SK-N-SH treated with all-trans-retinoic acid at 6 μM for 48 hours (cell line): ENCODE results near the gene THADA.

Experiments
- ATAC-seq: fragments of 200-7000 bp; cut with Tn5 transposase; 3 replicates; pipeline ENCODE4 v1.9.1; 2020; ENCODE audit warnings: mild to moderate bottlenecking, moderate library complexity
- ARNTL ChIP-seq: fragments of 450-650 bp; formaldehyde crosslinking; IDR thresholded peaks from 2 replicates; pipeline ENCODE4 v1.5.0; 2020; ENCODE audit warnings: low read depth, mild to moderate bottlenecking, moderate library complexity, borderline replicate concordance
- BACH2 ChIP-seq: fragments of 250-450 bp; sonication (Bioruptor Pico); IDR thresholded peaks from 2 replicates; pipeline ENCODE4 v1.9.0; 2021; ENCODE audit warnings: mild to moderate bottlenecking, borderline replicate concordance
- CREB5 ChIP-seq: fragments of 250-450 bp; sonication (Bioruptor Pico); IDR thresholded peaks from 2 replicates; pipeline ENCODE4 v1.5.1; 2020; ENCODE audit warnings: low read depth, mild to moderate bottlenecking, moderate library complexity
- CSDC2 ChIP-seq: fragments of 250-450 bp; sonication (Bioruptor Pico); IDR thresholded peaks from 2 replicates; pipeline ENCODE4 v1.5.0; 2020; ENCODE audit warnings: mild to moderate bottlenecking, moderate library complexity
- CSRNP3 ChIP-seq: fragments of 250-450 bp; sonication (Bioruptor Pico); IDR thresholded peaks from 2 replicates; pipeline ENCODE4 v1.5.1; 2021; ENCODE audit warnings: mild to moderate bottlenecking, moderate library complexity
- ESRRG ChIP-seq: fragments of 250-450 bp; sonication (Bioruptor Pico); IDR thresholded peaks from 2 replicates; pipeline ENCODE4 v1.6.1; 2021; ENCODE audit warnings: mild to moderate bottlenecking
- GLIS3 ChIP-seq: fragments of 250-450 bp; sonication (Bioruptor Pico); IDR thresholded peaks from 2 replicates; pipeline ENCODE4 v1.5.0; 2020; ENCODE audit warnings: mild to moderate bottlenecking, moderate library complexity
- ISL1 ChIP-seq: fragments of 250-450 bp; sonication (Bioruptor Pico); IDR thresholded peaks from 2 replicates; pipeline ENCODE4 v2.1.2; 2022; ENCODE audit warnings: mild to moderate bottlenecking, moderate library complexity
- OSR1 ChIP-seq: fragments of 250-450 bp; sonication (Bioruptor Pico); IDR thresholded peaks from 2 replicates; pipeline ENCODE4 v1.8.0; 2022; ENCODE audit warnings: moderate library complexity, mild to moderate bottlenecking, inconsistent platforms
- PATZ1 ChIP-seq: fragments of 250-450 bp; sonication (Bioruptor Pico); IDR thresholded peaks from 2 replicates; pipeline ENCODE4 v1.8.0; 2020; ENCODE audit warnings: mild to moderate bottlenecking, moderate library complexity, borderline replicate concordance
- POU6F1 ChIP-seq: fragments of 250-450 bp; sonication (Bioruptor Pico); IDR thresholded peaks from 2 replicates; pipeline ENCODE4 v1.8.0; 2021; ENCODE audit warnings: low read depth, mild to moderate bottlenecking, moderate library complexity, borderline replicate concordance
- PPARA ChIP-seq: fragments of 250-450 bp; sonication (Bioruptor Pico); IDR thresholded peaks from 2 replicates; pipeline ENCODE4 v1.5.0; 2020; ENCODE audit warnings: mild to moderate bottlenecking, borderline replicate concordance
- RARB ChIP-seq: fragments of 250-450 bp; sonication (Bioruptor Pico); IDR thresholded peaks from 2 replicates; pipeline ENCODE4 v1.8.0; 2021; ENCODE audit warnings: mild to moderate bottlenecking, moderate library complexity
- SNAI2 ChIP-seq: fragments of 250-450 bp; sonication (Bioruptor Pico); IDR thresholded peaks from 2 replicates; pipeline ENCODE4 v1.5.0; 2020; ENCODE audit warnings: mild to moderate bottlenecking, moderate library complexity
- TCF4 ChIP-seq: fragments of 250-450 bp; sonication (Bioruptor Pico); IDR thresholded peaks from 2 replicates; pipeline ENCODE4 v1.8.0; 2021; ENCODE audit warnings: mild to moderate bottlenecking, moderate library complexity, borderline replicate concordance
- TOX ChIP-seq: fragments of 250-450 bp; sonication (Bioruptor Pico); IDR thresholded peaks from 2 replicates; pipeline ENCODE4 v1.8.0; 2021; ENCODE audit warnings: mild to moderate bottlenecking, moderate library complexity, borderline replicate concordance
- TSHZ2 ChIP-seq: fragments of 250-450 bp; sonication (Bioruptor Pico); IDR thresholded peaks from 2 replicates; pipeline ENCODE4 v1.5.0; 2020; ENCODE audit warnings: mild to moderate bottlenecking, moderate library complexity
- ZFP3 ChIP-seq: fragments of 250-450 bp; sonication (Bioruptor Pico); IDR thresholded peaks from 2 replicates; pipeline ENCODE4 v1.5.0; 2020; ENCODE audit warnings: mild to moderate bottlenecking, moderate library complexity
- ZNF565 ChIP-seq: fragments of 450-650 bp; formaldehyde crosslinking; conservative IDR thresholded peaks from 2 replicates; pipeline ENCODE4 v1.5.0; 2020; ENCODE audit warnings: low read depth, mild to moderate bottlenecking, moderate library complexity
- ZNF70 ChIP-seq: fragments of 450-650 bp; formaldehyde crosslinking; IDR thresholded peaks from 2 replicates; pipeline ENCODE4 v1.5.0; 2020; ENCODE audit warnings: mild to moderate bottlenecking, moderate library complexity
- ZNF8 ChIP-seq: fragments of 450-650 bp; formaldehyde crosslinking; IDR thresholded peaks from 2 replicates; pipeline ENCODE4 v1.5.0; 2020; ENCODE audit warnings: mild to moderate bottlenecking, moderate library complexity

THADA gene

GRCh38 chr2:43576981-43577892 lies 18.6 kb downstream of the THADA start:
- no peak for TF ChIP-seq OSR1
- TF ChIP-seq TOX (CRISPR knock-in tag) = no peak
- no peak for TF ChIP-seq PPARA
- TF ChIP-seq RARB (CRISPR knock-in tag) = no peak
- no peak for TF ChIP-seq ISL1
- TF ChIP-seq GLIS3 (CRISPR knock-in tag) = no peak
- TF ChIP-seq ARNTL (CRISPR knock-in tag) = no peak
- TF ChIP-seq ZNF565 (CRISPR knock-in tag) = no peak
- TF ChIP-seq TCF4 = no peak
- TF ChIP-seq PATZ1 (CRISPR knock-in tag) = no peak
- no peak for TF ChIP-seq SNAI2 (CRISPR knock-in tag)
- TF ChIP-seq CSRNP3 (CRISPR knock-in tag) = no peak
- TF ChIP-seq CREB5 (CRISPR knock-in tag) = no peak
- no peak for TF ChIP-seq ESRRG (CRISPR knock-in tag)
- TF ChIP-seq BACH2 = no peak
- TF ChIP-seq CSDC2 = no peak
- ATAC-seq = peak; percentile 71

GRCh38 chr2:43572244-43572643 lies 23.6 kb downstream of the THADA start:
- no peak for ATAC-seq
- TF ChIP-seq OSR1 (no peak), CSDC2 (no peak), SNAI2 (CRISPR knock-in tag) (no peak), BACH2 (no peak), POU6F1 (no peak), TOX (CRISPR knock-in tag) (no peak), ZNF565 (CRISPR knock-in tag) (no peak), ZNF70 (CRISPR knock-in tag) (no peak), TCF4 (no peak), ZFP3 (CRISPR knock-in tag) (no peak), RARB (CRISPR knock-in tag) (no peak), CREB5 (CRISPR knock-in tag) (no peak), ISL1 (no peak), TSHZ2 (no peak), GLIS3 (CRISPR knock-in tag) (no peak), ZNF8 (CRISPR knock-in tag) (no peak)
- TF ChIP-seq, all 23 proteins: peak for 0
